ENCODE results near the gene GYPC. TPM values are rescaled to one million over a fixed set of nuclear protein-coding genes. Genes with fewer than 3 reads are reported as not detected.

GYPC gene
- total RNA-seq, 1 experiment from 2014 or later, result 156 TPM

- Histone ChIP-seq H3K4me3 (ENCODE audit: low read length) (no peak overlapping the region), H3K36me3 (ENCODE audit: insufficient read depth, low read length) (no peaks in the 10 kb centered on the region), H3K79me2 (ENCODE audit: low read length) (no peaks in the 10 kb centered on the region), H3K27ac (ENCODE audit: low read length) (no peak overlapping the region), H3K9me3 (ENCODE audit: low read length) (no peaks in the 10 kb centered on the region), H3K4me1 (ENCODE audit: low read length) (no peaks in the 10 kb centered on the region), H3K9ac (ENCODE audit: low read length) (no peak overlapping the region), H3K4me2 (ENCODE audit: low read depth, low read length, poor library complexity, severe bottlenecking) (no peak overlapping the region), H2AFZ (ENCODE audit: low read length) (no peak overlapping the region), H4K20me1 (ENCODE audit: insufficient read depth, low read depth, low read length) (no peaks in the 10 kb centered on the region), H3K9me2 (replicated peaks; ENCODE audit: insufficient read depth, low read length) (no peaks in the 10 kb centered on the region), H3K27me3 (ENCODE audit: low read length) (no peaks in the 10 kb centered on the region)
- DNase-seq, result no peak
These were observed 62.0 kb downstream of the GYPC start for GRCh38 chr2:126717928-126718327.

- Histone ChIP-seq H4K20me1 (ENCODE audit: insufficient read depth, low read depth, low read length) (no peaks in the 10 kb centered on the region), H2AFZ (ENCODE audit: low read length) (no peak overlapping the region), H3K4me1 (ENCODE audit: low read length) (no peaks in the 10 kb centered on the region), H3K9me3 (ENCODE audit: low read length) (no peaks in the 10 kb centered on the region), H3K36me3 (ENCODE audit: insufficient read depth, low read length) (no peaks in the 10 kb centered on the region), H3K4me3 (ENCODE audit: low read length) (no peak overlapping the region), H3K9ac (ENCODE audit: low read length) (no peak overlapping the region), H3K27me3 (ENCODE audit: low read length) (no peaks in the 10 kb centered on the region), H3K79me2 (ENCODE audit: low read length) (no peaks in the 10 kb centered on the region), H3K4me2 (ENCODE audit: low read depth, low read length, poor library complexity, severe bottlenecking) (no peak overlapping the region), H3K27ac (ENCODE audit: low read length) (no peak overlapping the region), H3K9me2 (replicated peaks; ENCODE audit: insufficient read depth, low read length) (no peaks in the 10 kb centered on the region)
- DNase-seq, result no peak
These were observed 63.4 kb downstream of the GYPC start for GRCh38 chr2:126719191-126719832.

GRCh38 chr2:126719833-126720351, 63.9 kb downstream of the GYPC start:
- no peaks in the 10 kb centered on the region for H3K27me3 ChIP-seq (ENCODE audit: low read length)
- no peaks in the 10 kb centered on the region for H3K36me3 ChIP-seq (ENCODE audit: insufficient read depth, low read length)
- H3K4me3 ChIP-seq (ENCODE audit: low read length), result no peak overlapping the region
- no peak overlapping the region for H3K27ac ChIP-seq (ENCODE audit: low read length)
- H3K9ac ChIP-seq (ENCODE audit: low read length), result no peak overlapping the region
- no peak overlapping the region for H3K4me2 ChIP-seq (ENCODE audit: low read depth, low read length, poor library complexity, severe bottlenecking)
- H3K9me3 ChIP-seq (ENCODE audit: low read length), result peaks cover 3% of the 10 kb centered on the region
- no peaks in the 10 kb centered on the region for H3K9me2 ChIP-seq (replicated peaks; ENCODE audit: insufficient read depth, low read length)
- no peak overlapping the region for H2AFZ ChIP-seq (ENCODE audit: low read length)
- no peaks in the 10 kb centered on the region for H4K20me1 ChIP-seq (ENCODE audit: insufficient read depth, low read depth, low read length)
- no peaks in the 10 kb centered on the region for H3K4me1 ChIP-seq (ENCODE audit: low read length)
- no peaks in the 10 kb centered on the region for H3K79me2 ChIP-seq (ENCODE audit: low read length)
- DNase-seq, result no peak

GRCh38 chr2:126720638-126721037, 64.7 kb downstream of the GYPC start:
- Histone ChIP-seq H3K4me1 (ENCODE audit: low read length) (no peaks in the 10 kb centered on the region), H3K27me3 (ENCODE audit: low read length) (peaks cover 2% of the 10 kb centered on the region; the same call in 1 of the 2 replicates), H4K20me1 (ENCODE audit: insufficient read depth, low read depth, low read length) (no peaks in the 10 kb centered on the region), H3K9ac (ENCODE audit: low read length) (no peak overlapping the region), H3K4me2 (ENCODE audit: low read depth, low read length, poor library complexity, severe bottlenecking) (no peak overlapping the region), H2AFZ (ENCODE audit: low read length) (no peak overlapping the region), H3K9me2 (replicated peaks; ENCODE audit: insufficient read depth, low read length) (no peaks in the 10 kb centered on the region), H3K36me3 (ENCODE audit: insufficient read depth, low read length) (no peaks in the 10 kb centered on the region), H3K9me3 (ENCODE audit: low read length) (peaks cover 9% of the 10 kb centered on the region), H3K4me3 (ENCODE audit: low read length) (no peak overlapping the region), H3K79me2 (ENCODE audit: low read length) (no peaks in the 10 kb centered on the region), H3K27ac (ENCODE audit: low read length) (no peak overlapping the region)
- no peak for DNase-seq

GRCh38 chr2:126722081-126722480, 66.1 kb downstream of the GYPC start:
- Histone ChIP-seq H2AFZ (ENCODE audit: low read length) (no peak overlapping the region), H3K9me2 (replicated peaks; ENCODE audit: insufficient read depth, low read length) (no peaks in the 10 kb centered on the region)

GRCh38 chr2:126722546-126722945, 66.6 kb downstream of the GYPC start:
- Histone ChIP-seq H4K20me1 (ENCODE audit: insufficient read depth, low read depth, low read length) (no peaks in the 10 kb centered on the region), H2AFZ (ENCODE audit: low read length) (no peak overlapping the region), H3K4me2 (ENCODE audit: low read depth, low read length, poor library complexity, severe bottlenecking) (no peak overlapping the region), H3K4me3 (ENCODE audit: low read length) (no peak overlapping the region), H3K4me1 (ENCODE audit: low read length) (no peaks in the 10 kb centered on the region), H3K9me3 (ENCODE audit: low read length) (peaks cover 12% of the 10 kb centered on the region), H3K9ac (ENCODE audit: low read length) (no peak overlapping the region), H3K27me3 (ENCODE audit: low read length) (peaks cover 2% of the 10 kb centered on the region; the same call in 1 of the 2 replicates), H3K9me2 (replicated peaks; ENCODE audit: insufficient read depth, low read length) (no peaks in the 10 kb centered on the region), H3K79me2 (ENCODE audit: low read length) (no peaks in the 10 kb centered on the region), H3K36me3 (ENCODE audit: insufficient read depth, low read length) (no peaks in the 10 kb centered on the region), H3K27ac (ENCODE audit: low read length) (no peak overlapping the region)
- no peak for DNase-seq

More at GRCh38 chr2:126722081-126722480, 66.1 kb downstream of the GYPC start:
- Histone ChIP-seq H3K4me1 (ENCODE audit: low read length) (no peaks in the 10 kb centered on the region), H3K4me2 (ENCODE audit: low read depth, low read length, poor library complexity, severe bottlenecking) (no peak overlapping the region), H3K27me3 (ENCODE audit: low read length) (peaks cover 2% of the 10 kb centered on the region; the same call in 1 of the 2 replicates), H3K36me3 (ENCODE audit: insufficient read depth, low read length) (no peaks in the 10 kb centered on the region), H3K4me3 (ENCODE audit: low read length) (no peak overlapping the region), H3K27ac (ENCODE audit: low read length) (no peak overlapping the region), H3K9ac (ENCODE audit: low read length) (no peak overlapping the region), H3K79me2 (ENCODE audit: low read length) (no peaks in the 10 kb centered on the region), H4K20me1 (ENCODE audit: insufficient read depth, low read depth, low read length) (no peaks in the 10 kb centered on the region), H3K9me3 (ENCODE audit: low read length) (peaks cover 12% of the 10 kb centered on the region)
- no peak for DNase-seq

GRCh38 chr2:126723281-126723815, 67.4 kb downstream of the GYPC start:
- Histone ChIP-seq H3K79me2 (ENCODE audit: low read length) (no peaks in the 10 kb centered on the region), H3K9ac (ENCODE audit: low read length) (no peak overlapping the region), H3K9me3 (ENCODE audit: low read length) (peaks cover 12% of the 10 kb centered on the region), H3K4me3 (ENCODE audit: low read length) (no peak overlapping the region), H3K36me3 (ENCODE audit: insufficient read depth, low read length) (no peaks in the 10 kb centered on the region), H3K4me1 (ENCODE audit: low read length) (no peaks in the 10 kb centered on the region), H4K20me1 (ENCODE audit: insufficient read depth, low read depth, low read length) (no peaks in the 10 kb centered on the region), H2AFZ (ENCODE audit: low read length) (no peak overlapping the region), H3K27ac (ENCODE audit: low read length) (no peak overlapping the region), H3K9me2 (replicated peaks; ENCODE audit: insufficient read depth, low read length) (no peaks in the 10 kb centered on the region), H3K27me3 (ENCODE audit: low read length) (peaks cover 2% of the 10 kb centered on the region; the same call in 1 of the 2 replicates), H3K4me2 (ENCODE audit: low read depth, low read length, poor library complexity, severe bottlenecking) (no peak overlapping the region)
- no peak for DNase-seq

GRCh38 chr2:126725580-126725979, 69.6 kb downstream of the GYPC start:
- Histone ChIP-seq H3K27me3 (ENCODE audit: low read length) (peaks cover 2% of the 10 kb centered on the region; the same call in 1 of the 2 replicates), H3K79me2 (ENCODE audit: low read length) (no peaks in the 10 kb centered on the region), H4K20me1 (ENCODE audit: insufficient read depth, low read depth, low read length) (no peaks in the 10 kb centered on the region), H3K4me3 (ENCODE audit: low read length) (no peak overlapping the region), H3K9me3 (ENCODE audit: low read length) (peaks cover 12% of the 10 kb centered on the region), H3K9ac (ENCODE audit: low read length) (no peak overlapping the region), H3K4me2 (ENCODE audit: low read depth, low read length, poor library complexity, severe bottlenecking) (no peak overlapping the region), H3K4me1 (ENCODE audit: low read length) (no peaks in the 10 kb centered on the region), H2AFZ (ENCODE audit: low read length) (no peak overlapping the region), H3K27ac (ENCODE audit: low read length) (no peak overlapping the region), H3K9me2 (replicated peaks; ENCODE audit: insufficient read depth, low read length) (no peaks in the 10 kb centered on the region), H3K36me3 (ENCODE audit: insufficient read depth, low read length) (no peaks in the 10 kb centered on the region)
- DNase-seq, result no peak
